Stimulated activated CD4-positive, alpha-beta T cell treated with anti-CD3 and anti-CD28 coated beads, Interleukin-1b, Interleukin-23, amount 100 ng/mL, for 24 hours (primary cell): Measurements from ENCODE around the gene VAC14.

ENCODE experiments used
- DNase-seq, 4 experiments: peaks; one replicate each; pipeline ENCODE4 v3.0.0-alpha.2; 2020; ENCODE audit warnings: low read depth in 4 of 4, low spot score in 1 of 4

VAC14 gene

DNA sequence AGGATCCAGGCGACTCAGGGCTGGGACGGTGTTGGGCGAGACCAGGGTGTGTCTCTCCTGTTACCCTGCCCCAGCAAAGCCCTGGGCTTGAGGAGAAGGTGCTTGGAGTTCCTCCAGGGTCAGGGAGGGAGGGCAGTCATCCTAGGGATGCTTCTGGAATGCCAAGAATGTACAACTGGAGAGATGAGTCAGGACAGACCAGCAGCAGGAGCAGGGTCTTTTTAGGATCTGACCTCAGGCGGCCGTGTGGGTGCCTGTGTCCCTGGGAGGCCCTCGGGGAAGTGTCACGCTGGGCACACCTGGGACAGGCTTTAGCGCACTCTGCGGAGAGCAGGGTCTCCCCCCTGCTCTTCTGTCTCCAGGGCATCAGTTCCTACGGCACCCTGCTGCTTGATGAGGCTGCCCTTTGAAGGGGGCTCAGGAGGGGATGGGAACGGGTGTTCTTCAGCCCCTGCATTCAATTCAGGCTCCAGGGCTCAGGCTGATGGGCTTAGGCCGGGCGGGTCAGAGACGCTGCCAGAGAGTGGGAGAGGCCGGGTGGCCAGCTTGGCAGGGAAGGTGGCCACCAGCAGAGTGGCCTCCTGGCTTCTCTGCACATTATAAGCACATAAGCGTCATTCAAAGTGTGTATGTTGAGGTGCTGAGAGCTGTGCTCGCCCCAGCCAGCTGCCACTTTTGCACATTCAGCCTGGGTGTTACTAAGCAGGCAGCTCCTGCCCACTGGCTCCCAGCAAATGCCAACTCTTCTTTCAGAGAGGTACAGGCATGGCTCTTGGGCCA lies 106.7 kb downstream of the VAC14 start:
- no peak for DNase-seq

DNA sequence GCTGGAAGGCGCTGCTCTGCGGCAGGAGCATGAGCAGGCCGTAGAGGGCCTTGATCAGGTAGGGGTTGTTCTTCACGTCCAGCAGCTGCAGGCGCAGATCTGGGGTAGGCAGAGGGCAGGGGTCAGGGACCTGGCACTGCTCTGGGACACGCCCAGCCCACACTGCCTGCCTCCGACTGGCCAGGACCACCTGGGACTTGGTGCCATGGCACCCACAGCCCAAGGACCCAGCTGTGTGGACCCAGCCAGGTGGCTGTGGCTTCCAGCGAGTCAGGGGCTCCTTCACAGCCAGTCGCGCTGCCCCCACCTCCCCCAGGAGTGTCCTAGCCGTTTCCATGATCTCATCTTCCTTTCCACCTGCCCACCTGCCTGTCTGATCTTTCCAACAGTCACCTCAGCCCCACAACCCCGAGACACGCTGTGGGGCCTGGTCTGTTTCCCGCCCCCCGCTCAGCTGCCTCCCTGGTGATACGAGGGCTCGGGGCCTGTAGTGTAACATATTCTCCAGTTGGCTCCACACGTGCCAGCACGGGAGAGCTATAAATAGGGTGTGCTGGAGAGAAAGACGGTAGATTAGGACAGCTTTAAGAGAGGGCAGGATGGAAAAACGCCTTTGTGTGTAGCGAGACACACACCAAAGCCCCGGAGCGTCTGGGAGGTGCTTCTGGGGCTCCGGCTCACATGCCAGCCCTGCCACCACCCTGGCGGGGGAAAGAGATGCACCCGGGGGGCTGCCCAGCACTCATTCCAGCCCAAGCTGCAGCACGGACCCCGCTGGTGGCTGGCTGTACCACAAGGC lies 107.9 kb downstream of the VAC14 start:
- DNase-seq = no peak

DNA sequence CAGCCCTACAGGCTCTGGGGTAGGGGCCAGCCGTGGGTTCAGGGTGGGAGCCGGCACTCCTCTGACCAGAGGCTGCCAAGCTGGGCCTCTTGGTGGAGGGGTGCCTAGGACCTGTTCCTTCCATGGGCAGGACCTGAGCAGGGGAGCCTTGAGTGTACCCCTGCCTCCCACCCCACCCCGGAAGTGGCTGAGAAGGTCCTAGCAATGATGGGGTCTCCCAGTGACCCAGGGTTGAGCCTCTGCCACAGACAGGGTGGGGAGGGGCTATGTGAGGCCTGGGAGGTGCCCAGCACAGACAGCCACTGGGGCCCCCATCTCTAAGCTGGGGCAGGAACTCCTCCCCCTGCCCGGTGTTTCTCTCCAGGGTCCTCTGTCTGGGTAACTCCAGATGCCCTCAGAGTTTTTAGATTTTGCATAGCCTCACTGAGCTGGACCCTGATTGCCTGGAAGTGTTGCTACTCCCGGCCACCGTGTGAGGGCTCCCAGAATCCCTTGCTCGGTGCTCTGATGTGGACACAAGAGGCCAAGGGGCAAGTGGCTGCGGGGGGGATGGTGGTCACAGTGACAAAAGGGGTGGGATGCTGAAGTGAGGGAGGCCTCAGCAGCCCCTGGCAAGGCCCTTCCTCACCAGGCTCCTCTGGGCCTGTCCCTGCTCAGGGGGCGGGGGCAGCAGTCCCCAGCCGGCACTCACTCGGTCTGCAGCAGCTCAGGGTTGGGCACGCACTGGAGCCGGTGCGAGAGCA lies 108.7 kb downstream of the VAC14 start:
- DNase-seq = no peak

DNA sequence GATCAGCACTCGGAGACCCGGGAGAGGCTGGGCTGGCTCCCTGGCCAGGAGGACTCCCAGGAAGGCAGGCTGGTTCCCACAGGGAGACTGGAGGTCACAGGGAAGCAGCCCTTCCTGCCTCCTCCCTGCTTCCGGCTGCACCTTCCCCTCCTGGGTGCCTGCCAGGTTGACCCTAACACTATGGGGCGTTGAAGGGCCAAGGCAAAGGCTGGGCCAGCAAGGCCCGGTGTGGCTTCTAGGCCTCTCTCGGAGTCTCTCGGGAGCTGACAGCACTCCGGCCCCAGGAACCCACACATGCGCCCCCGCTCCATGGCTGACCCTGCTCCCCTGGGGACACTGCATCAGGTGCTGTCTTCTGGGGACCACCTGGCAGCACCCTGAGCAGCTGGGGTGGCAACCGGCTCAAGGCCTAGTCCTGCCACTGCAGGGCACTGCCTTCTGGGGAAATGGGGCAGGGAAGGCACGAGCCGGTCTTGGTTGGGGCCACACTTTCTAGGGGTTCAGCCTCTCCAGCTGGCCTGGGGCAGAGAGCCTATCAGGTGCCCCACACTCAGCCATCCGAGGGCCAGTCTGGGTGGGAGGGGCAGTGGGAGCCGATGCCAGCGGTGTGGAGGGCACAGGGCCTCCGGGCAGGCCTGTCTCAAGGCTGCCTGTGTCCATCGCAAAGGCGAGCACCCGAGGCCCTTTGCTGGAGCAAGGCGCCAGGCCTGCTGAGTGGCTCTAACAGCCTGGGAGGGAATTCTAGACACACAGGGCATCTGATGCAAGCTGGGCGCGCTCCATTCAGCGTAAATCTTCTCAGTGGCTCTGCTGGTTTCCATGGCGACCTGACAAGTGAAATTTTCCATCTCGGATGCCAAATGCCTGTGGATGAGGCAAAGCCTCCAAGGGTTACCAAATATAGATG lies 109.5 kb downstream of the VAC14 start:
- DNase-seq = no peak

DNA sequence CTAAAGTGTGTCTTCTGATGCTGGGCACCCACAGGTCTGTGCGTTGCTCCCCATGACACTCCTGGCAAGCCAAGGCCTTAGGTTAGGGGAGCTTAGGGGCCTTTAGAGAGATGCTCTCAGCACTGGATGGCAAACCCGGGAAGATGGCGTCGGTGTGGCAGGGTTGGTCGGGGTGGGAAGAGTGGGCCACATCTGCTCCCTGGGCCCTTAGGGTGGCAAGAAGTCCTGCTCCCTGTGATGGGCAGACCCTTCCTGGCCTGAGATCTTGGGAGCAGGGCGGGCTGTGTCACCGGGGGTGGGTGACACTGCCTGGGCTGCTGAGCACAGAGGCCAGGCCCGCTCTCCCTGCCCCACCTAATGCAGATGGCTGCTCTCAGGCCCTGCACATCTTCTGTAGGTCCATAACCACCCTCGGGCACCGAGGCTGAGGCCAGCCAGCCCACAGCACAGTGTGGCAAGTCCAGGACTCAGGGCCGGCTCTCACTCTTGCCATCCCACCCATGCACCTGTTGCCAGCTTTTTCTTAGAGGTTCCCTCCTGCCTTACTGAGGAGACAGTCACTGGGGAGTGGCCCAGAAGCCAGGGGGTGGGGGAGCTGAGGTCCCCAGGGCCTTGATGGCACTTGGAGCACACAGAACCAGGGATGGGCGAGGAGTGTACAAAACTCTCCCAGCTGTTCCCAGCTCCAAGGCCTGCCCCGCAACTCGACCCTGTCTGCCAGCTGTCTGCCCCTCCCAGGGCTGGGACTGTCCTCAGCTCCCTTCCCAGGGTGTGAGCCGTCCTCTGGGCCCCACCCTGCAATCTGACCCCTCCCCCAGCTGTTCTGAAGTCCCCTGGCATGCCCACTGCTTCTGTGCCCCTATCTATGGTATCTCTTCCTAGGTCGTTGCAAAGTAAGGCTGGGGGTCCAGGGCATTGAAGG lies 110.7 kb downstream of the VAC14 start:
- no peak for DNase-seq

DNA sequence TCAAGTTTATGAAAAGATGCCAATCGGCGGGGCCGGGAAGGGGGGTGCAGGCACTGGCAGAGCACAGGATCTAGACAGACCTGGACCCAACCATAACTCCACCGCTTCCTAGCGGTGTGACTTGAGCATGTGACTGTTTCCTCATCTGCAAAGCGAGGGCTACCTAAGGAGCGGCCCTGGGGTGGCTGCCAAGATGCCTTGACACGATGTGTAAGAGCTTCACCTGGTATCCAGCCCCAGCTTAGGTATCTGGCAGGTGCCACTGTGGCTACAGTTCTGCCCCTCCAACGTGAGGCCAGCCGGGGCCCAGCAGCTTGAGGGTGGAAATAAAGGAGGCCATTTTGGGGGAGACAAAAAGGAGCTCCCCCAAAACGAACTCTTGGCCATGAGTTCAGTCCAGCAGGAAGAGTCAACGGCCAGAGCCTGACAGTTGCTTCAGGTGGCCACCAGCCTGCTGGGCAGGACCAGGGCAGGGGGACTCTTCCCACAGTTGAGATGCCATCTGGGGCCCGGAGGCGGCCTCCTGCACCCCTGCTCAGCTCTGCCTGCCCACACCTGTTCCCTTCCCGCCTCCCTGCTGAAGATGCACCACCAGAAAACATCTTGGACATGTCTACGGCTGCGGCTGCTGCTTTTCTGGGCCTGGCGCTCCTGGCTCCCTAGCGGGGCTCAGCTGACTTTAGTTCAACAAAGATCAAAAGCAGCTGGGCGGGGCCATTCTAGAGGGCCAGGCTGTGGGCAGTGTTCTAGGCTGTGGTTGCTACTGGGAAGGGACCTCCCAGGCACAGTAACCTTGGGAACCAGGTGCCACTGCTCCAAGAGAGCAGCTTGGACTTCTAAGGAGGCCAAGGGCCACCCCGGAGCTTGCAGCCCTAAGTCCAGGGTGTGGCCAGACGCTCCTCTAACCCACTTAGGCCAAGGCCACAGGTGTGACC lies 111.7 kb downstream of the VAC14 start:
- no peak for DNase-seq

DNA sequence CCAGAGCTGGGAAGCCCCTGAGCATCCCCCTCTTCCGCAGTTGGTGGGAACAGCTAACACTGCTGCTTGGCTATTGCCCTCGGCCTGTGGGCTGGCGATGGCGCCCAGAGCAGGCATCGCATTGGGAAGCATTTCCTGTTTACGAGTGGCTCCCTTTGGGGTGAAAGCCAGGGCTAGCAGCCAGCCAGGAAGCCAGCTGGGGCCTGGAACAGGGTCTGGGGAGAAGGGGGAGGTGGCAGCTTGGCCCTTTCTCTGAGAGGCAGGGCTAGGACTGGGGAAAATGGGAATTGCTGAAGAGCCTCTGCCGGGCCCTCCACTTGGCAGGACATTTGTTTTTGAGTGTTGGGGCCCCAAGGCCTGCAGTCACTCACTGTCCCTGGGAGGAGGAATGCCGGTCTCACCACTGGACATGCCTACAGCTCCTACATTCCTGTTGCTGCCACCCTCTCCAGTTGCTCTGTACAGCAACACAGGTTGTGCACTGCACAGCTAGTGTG lies 112.7 kb downstream of the VAC14 start:
- DNase-seq = no peak

DNA sequence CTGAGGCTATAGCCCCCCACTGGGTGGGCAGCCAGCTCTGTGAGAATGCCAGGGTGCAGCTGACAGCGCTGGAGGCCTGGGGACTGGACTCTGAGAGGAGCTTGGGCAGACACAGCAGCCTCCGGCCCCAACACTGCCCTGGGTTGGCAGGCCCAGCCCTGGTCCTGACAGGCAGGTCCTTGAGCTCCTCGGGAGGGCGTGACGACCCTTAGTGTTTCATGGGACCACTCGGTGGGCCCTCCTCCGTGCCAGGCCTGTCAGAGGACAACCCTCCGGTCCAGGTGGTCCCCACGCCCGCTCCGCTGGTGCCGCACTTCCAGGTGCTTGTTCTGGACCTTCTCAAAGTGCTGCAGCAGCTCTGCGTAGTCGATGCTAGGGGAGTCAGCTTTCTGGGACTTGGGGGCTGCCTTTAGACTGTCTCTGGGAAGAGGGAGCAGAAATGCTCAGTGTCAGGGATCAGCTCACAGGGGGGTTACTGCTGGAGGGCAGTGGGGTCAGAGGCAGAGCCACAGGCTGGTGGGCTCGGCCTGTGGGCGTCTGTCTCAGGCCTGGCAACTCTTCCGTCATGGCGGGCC lies 113.2 kb downstream of the VAC14 start:
- no peak for DNase-seq

DNA sequence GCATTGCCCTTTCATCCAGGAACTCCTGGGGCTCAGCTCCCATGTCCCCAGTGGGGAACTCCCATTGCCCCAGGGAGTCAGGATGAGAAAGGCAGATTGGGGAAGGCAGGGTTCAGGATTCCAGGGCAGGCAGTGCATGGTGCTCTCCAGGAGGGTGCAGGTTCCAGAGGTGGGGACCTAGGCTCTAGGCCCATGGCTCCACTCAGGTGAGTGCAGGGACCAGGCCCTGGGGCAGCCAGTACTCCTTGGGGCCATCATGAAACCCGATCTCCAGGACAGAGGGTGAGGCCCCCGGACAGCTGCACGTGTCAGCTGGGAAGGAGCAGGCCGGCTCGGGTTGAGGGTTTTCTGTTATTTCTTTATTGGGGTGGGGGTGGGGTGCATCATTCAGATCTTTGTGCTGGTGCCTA lies 113.9 kb downstream of the VAC14 start:
- DNase-seq = no peak

DNA sequence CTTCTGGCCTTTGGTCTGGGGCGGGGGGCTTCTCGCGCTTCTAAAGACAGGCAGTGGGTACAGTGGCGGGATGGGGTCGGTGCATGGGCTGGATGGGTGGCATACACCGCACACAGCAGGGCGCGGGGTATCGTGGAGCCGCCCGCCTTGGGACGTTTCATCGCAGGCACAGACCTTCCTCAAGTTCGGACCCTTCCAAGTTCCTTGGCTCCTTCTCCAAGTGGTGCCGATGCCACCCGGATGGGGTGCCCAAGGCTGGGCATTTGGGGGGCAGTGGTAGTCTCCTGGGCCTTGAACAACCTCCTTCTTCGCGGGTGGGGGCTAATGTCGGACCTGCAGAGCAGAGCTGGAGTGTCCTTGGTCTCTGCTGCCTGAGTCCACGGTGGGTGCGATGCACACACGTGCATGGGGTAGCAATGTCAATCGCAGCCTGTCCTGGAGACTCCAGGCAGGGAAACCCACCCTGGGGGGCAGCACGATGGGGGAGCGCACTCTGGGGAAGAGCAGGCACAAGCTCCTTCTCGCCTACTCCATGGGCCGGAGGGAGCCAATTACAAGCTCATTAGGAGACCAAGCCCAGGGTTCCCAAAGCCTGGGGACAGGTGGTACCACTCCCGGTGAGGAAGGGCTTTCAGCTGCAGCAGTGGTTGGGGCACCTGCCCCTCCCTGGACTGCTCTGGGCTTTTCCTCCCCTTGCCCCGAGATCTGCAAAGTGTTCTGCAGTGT lies 114.4 kb downstream of the VAC14 start:
- no peak for DNase-seq

DNA sequence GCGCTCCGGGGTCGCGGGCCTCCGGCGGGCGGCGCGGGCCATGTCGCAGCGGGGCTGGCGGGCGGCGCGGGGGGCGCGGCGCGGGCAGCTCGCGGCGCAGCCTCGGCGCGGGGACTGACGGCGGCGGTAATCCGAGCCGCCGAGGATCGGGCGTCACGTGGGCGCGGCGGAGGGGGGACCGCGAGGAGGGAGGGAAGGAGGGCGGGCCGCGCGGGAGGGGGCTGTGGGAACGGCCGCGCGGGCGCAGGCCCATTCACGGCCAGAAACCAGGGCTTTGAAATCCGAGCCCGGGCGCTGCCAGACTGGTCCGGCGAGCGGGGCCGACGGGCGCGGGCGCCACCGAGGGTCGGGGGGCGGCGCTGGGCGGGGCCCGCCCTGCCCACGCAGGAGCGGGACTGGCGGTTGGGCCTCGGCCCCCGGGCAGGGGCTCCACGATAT lies 115.0 kb downstream of the VAC14 start, which contains the start of gene MTSS2:
MTSS2 (minus strand) TSS at position 116 of the 438 bp plus-strand sequence. CDS start 262 bp downstream, outside the sequence.
- DNase-seq = no peak

DNA sequence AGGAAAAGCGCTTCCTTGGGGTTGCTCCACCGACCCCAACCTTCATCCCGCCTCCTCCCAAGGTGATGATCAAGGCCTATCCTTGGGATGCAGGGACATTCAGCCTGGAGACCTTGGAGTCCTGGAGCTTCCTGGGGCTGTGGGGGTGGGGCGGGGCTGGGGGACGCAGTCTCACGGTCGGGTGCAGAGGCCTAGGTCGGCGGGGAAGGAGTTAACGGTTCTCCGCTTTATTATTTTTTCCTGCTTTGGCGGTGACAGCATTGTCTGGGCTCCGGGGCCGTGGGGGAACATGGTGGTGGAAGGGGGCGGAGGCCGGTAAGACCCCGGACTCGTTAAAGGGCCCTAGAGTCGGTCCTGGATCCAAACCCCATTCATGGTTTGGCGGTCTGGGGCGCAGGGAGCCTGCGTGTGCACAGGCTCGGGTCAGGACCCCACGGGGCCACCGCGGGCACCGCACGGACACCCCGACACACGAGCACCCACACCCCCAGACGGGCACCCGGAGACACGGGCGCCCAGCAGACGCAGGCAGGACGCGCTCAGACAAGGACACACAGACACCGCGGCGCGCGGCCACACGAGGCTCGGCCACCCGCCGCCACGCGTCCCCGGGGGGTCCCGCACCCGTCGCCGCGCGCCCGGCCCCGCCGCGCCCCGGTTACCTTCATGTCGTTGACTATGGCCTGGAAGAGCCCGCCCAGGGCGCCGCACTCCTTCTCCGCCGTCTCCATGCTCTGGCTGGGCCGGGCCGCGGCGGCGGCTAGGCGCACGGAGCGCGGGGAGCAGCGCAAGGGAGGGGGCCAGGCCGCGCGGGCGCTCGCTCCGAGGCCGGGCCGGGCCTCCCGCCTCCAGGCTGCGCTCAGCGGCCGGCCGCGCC lies 115.7 kb downstream of the VAC14 start:
- DNase-seq = no peak

DNA sequence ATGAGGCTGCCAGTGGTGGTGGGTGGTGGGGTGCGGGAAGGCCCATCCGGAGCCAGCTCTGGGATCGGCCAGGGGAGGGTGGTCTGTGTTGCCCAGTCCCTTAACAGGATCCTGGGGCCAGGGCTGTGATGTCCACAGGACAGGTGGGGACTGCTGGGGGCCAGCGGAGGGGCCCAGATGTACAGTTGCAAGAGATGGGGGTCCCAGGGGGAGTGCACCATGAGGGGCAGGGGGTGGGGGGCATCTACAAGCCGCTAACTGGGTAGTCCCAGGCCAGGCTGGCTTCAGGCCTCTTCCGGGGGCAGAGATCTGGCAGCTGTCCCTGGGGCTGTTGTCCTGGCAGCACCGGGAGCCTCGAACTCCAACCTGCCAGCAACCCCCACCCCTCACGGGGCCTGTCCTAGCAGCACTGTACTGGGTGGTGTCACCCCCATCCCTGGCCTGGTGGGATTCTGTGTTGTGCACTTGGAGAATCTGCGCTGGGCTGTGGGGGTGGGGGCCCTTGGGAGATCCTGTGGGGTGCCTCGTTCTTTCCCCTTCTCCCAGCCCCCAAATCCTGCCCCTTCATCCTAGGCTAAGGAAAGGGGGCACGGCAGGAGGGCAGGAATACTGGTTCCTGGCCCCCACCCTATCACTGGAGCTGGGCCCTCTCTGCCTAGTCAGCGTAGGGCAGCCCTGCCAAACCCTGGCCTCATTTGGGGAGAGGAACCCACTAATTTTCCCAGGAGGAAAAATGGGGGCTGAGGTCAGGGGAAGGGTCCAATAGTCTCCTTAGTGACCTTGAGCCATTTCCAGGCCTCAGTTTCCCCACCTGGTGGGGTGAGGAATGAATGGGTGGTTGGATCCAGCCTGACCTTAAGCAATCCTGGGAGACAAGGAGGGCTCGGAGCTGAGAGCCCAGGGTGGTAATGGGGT lies 116.6 kb downstream of the VAC14 start:
- DNase-seq = no peak

DNA sequence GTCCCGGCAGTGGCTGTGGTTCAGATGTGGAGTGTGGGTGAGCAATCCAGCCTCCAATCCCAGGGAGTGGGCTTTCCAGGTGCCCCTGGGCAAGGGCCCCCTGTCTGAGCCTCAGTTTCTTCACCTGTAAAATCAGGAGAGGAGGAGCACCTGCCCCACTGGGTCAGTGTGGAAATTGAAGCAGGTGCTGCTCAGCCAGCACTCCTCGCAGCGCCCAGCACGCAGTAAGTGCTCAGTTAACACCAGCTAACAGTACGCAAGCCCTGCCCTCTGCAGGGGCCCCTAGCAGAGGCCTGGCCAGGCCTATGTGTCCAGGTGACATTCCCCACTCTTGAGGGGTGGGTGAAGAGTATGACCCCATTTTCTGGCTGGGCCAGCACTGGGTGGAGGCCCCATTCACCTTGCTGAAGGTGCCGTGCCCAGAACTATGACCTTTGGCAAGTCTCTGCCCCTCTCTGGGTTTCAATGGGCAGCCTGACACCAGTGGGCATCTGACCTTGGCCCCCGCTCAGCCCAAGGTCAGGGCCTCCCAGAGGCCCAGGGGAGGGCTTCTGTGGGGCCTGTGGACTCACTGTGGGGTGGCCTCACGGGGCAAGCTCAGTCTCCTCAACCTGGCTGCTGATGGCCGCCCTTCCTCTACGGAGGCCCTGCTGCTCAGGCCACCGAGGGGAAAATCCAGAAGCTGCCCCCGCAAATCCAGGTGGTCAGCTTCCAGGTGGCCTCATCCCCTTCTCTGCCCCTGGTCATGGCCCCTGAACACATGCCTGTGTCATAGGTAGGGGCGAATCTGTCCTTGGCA lies 117.6 kb downstream of the VAC14 start:
- DNase-seq = no peak
